Common myeloid progenitor, CD34-positive (primary cell): ENCODE data around the gene ELOVL6.
"Not testable (repeated sequence)": the region's sequence is repeated elsewhere in the genome, so short reads cannot be mapped to it uniquely, and the experiment has no call there.

Experiments used
- CTCF ChIA-PET: fragments of 350-600 bp; sonication (Branson Sonifier 250); formaldehyde crosslinking; loops from one replicate; lab custom pipeline; 2021; ENCODE audit warnings: antibody characterized with exemption; lab: Charles Lee
- POLR2A ChIA-PET: fragments of 350-600 bp; sonication (Branson Sonifier 250); formaldehyde crosslinking; loops from one replicate; lab custom pipeline; 2021; ENCODE audit warnings: antibody characterized with exemption; lab: Charles Lee
- DNase-seq, 3 donors: peaks; one replicate each; pipeline versions ENCODE4 v3.0.0 to v3.0.0-alpha.2; 2013
- H3K27ac ChIP-seq, 2 experiments: 1 replicate in 1 of 2; 2 replicates in 1 of 2; pipeline ENCODE4 v1.7.0; 2013; ENCODE audit warnings: inconsistent platforms in 2 of 2, low read length in 2 of 2, mild to moderate bottlenecking in 2 of 2, low read depth in 1 of 2, moderate library complexity in 1 of 2; ENCODE audit not compliant: severe bottlenecking in 2 of 2, insufficient read depth in 1 of 2, poor library complexity in 1 of 2
- H3K27me3 ChIP-seq, 5 experiments: replicated peaks in 2 of 5; 1 replicate in 3 of 5; 2 replicates in 2 of 5; pipeline versions ENCODE4 v1.6.1 to v1.7.0; 2013; ENCODE audit warnings: low read length in 4 of 5, mild to moderate bottlenecking in 2 of 5, moderate library complexity in 2 of 5, inconsistent platforms in 1 of 5; ENCODE audit not compliant: insufficient read depth in 5 of 5, control insufficient read depth in 4 of 5
- H3K36me3 ChIP-seq, 4 experiments: 1 replicate in 2 of 4; 2 replicates in 2 of 4; pipeline versions ENCODE4 v1.6.1 to v1.7.0; 2013; ENCODE audit warnings: low read length in 3 of 4, control low read depth in 1 of 4, mild to moderate bottlenecking in 1 of 4; ENCODE audit not compliant: control insufficient read depth in 4 of 4, insufficient read depth in 4 of 4
- H3K4me1 ChIP-seq, 4 experiments: 1 replicate in 3 of 4; 2 replicates in 1 of 4; pipeline versions ENCODE4 v1.6.1 to v1.7.1; 2013; ENCODE audit warnings: low read length in 3 of 4, mild to moderate bottlenecking in 3 of 4, control low read depth in 1 of 4, inconsistent platforms in 1 of 4, moderate library complexity in 1 of 4; ENCODE audit not compliant: control insufficient read depth in 4 of 4, insufficient read depth in 4 of 4; ENCODE audit errors: control extremely low read depth in 1 of 4
- H3K4me3 ChIP-seq, 7 experiments: 1 replicate in 4 of 7; 2 replicates in 3 of 7; pipeline versions ENCODE4 v1.5.1 to v1.7.0; 2013; ENCODE audit warnings: mild to moderate bottlenecking in 7 of 7, low read length in 6 of 7, moderate library complexity in 6 of 7, inconsistent platforms in 2 of 7, low read depth in 2 of 7, control low read depth in 1 of 7; ENCODE audit not compliant: insufficient read depth in 4 of 7, control insufficient read depth in 1 of 7; ENCODE audit errors: extremely low read depth in 1 of 7
- H3K9me3 ChIP-seq, 5 experiments: 1 replicate in 4 of 5; 2 replicates in 1 of 5; pipeline versions ENCODE4 v1.6.1 to v1.7.1; 2013; ENCODE audit warnings: low read length in 4 of 5, mild to moderate bottlenecking in 2 of 5, inconsistent platforms in 1 of 5, low read depth in 1 of 5, moderate library complexity in 1 of 5; ENCODE audit not compliant: control insufficient read depth in 4 of 5, insufficient read depth in 2 of 5; ENCODE audit errors: control extremely low read depth in 1 of 5
- WGBS: methylation state at CpG from one replicate; pipeline ENCODE4 v1.1.5; 2013; ENCODE audit not compliant: insufficient coverage; 5-methylcytosine and 5-hydroxymethylcytosine counted together

ELOVL6 gene

GRCh38 chr4:110087070-110087708 is 111.2 kb downstream of the ELOVL6 start:
- peak in 2 of 3 donors; percentile 11 to 23 for DNase-seq
- Histone ChIP-seq H3K4me3 (no peak overlapping the region), H3K36me3 (peaks cover 0 to 4% (median 0%) of the 10 kb centered on the region in 4 experiments), H3K9me3 (peaks cover 0 to 1% (median 0%) of the 10 kb centered on the region in 5 experiments), H3K4me1 (peaks cover 3 to 26% (median 13%) of the 10 kb centered on the region in 4 experiments), H3K27ac (no peak overlapping the region), H3K27me3 (no peaks in the 10 kb centered on the region)
- ChIA-PET CTCF (no interaction called here), POLR2A (no interaction called here)
- 95% methylated on average over 2 of the region's 4 CpGs for WGBS

- no peak overlapping the region for H3K27ac ChIP-seq
- peaks cover 0 to 4% (median 0%) of the 10 kb centered on the region in 4 experiments for H3K36me3 ChIP-seq
- H3K4me3 ChIP-seq = no peak overlapping the region
- H3K27me3 ChIP-seq = no peaks in the 10 kb centered on the region
- WGBS = 71% methylated on average over 1 of the region's 1 CpG
- ChIA-PET POLR2A (no interaction called here), CTCF (no interaction called here)
- peak; percentile 14 to 43 (median 31) for DNase-seq
- peaks cover 3 to 26% (median 13%) of the 10 kb centered on the region in 4 experiments for H3K4me1 ChIP-seq
- peaks cover 0 to 1% (median 0%) of the 10 kb centered on the region in 5 experiments for H3K9me3 ChIP-seq
Observed at GRCh38 chr4:110085131-110085530, 113.3 kb downstream of the ELOVL6 start.

- H3K27ac ChIP-seq = no peak overlapping the region
- peaks cover 0 to 4% (median 0%) of the 10 kb centered on the region in 4 experiments for H3K36me3 ChIP-seq
- POLR2A ChIA-PET = no interaction called here
- no peak overlapping the region for H3K4me3 ChIP-seq
- H3K4me1 ChIP-seq = peaks cover 3 to 23% (median 13%) of the 10 kb centered on the region in 4 experiments
- H3K9me3 ChIP-seq = peaks cover 0 to 1% (median 0%) of the 10 kb centered on the region in 5 experiments
- CTCF ChIA-PET = no interaction called here
- no CpG with 5 or more reads among the region's 3 CpGs for WGBS
- no peaks in the 10 kb centered on the region for H3K27me3 ChIP-seq
- DNase-seq = no peak
Observed at GRCh38 chr4:110084154-110084553, 114.3 kb downstream of the ELOVL6 start.

DNA sequence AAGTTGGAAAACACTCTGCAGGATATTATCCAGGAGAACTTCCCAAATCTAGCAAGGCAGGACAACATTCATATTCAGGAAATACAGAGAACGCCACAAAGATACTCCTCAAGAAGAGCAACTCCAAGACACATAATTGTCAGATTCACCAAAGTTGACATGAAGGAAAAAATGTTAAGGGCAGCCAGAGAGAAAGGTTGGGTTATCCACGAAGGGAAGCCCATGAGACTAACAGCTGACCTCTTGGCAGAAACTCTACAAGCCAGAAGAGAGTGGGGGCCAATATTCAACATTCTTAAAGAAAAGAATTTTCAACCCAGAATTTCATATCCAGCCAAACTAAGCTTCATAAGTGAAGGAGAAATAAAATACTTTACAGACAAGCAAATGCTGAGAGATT is 120.3 kb downstream of the ELOVL6 start:
- DNase-seq, H3K27ac ChIP-seq, H3K27me3 ChIP-seq, H3K9me3 ChIP-seq, H3K36me3 ChIP-seq, H3K4me3 ChIP-seq, H3K4me1 ChIP-seq, POLR2A ChIA-PET, CTCF ChIA-PET: not testable (repeated sequence)
- 100% methylated on average over 1 of the region's 2 CpGs for WGBS

- POLR2A ChIA-PET, H3K27me3 ChIP-seq, DNase-seq, H3K27ac ChIP-seq, CTCF ChIA-PET, H3K36me3 ChIP-seq, H3K9me3 ChIP-seq, H3K4me1 ChIP-seq, H3K4me3 ChIP-seq: not testable (repeated sequence)
- 100% methylated on average over 9 of the region's 11 CpGs for WGBS
Observed at GRCh38 chr4:110076828-110077227, 121.6 kb downstream of the ELOVL6 start.

GRCh38 chr4:110075891-110076290 is 122.5 kb downstream of the ELOVL6 start:
- Histone ChIP-seq H3K27me3 (no peaks in the 10 kb centered on the region), H3K4me3 (no peak overlapping the region), H3K27ac (no peak overlapping the region), H3K4me1 (no peaks in the 10 kb centered on the region), H3K9me3 (no peaks in the 10 kb centered on the region), H3K36me3 (peaks cover 0 to 9% (median 0%) of the 10 kb centered on the region in 4 experiments)
- WGBS = no CpG with 5 or more reads among the region's 1 CpG
- ChIA-PET CTCF (no interaction called here), POLR2A (no interaction called here)
- no peak for DNase-seq

DNA sequence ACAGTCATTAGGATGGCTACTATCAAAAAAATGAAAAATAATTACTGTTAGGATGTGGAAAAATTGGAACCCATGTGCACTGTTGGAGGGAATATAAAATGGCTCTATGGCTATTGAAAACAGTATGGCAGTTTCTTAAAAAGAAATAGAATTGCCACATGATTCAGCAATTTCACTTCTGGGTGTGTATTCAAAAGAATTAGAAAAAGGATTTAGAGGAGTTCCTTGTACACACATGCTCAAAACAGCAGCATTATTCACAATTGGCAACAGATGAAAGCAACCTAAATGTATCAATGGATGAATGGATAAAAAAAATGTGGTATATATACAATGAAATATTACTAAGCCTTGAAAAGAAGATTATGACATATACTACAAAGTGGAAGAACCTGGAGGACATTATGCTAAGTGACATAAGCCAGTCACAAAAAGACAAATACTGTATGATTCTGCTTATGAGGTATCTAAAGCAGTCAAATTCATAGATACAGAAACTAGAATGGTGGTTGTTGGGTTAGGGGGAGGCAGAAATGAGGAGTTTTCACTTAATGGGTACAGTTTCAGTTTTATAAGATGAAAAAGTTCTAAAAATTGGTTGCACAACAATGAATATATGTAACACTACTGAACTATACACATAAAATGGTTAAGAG is 123.2 kb downstream of the ELOVL6 start:
- ChIA-PET CTCF (no interaction called here), POLR2A (no interaction called here)
- peaks cover 0 to 9% (median 0%) of the 10 kb centered on the region in 4 experiments for H3K36me3 ChIP-seq
- DNase-seq = no peak
- no peaks in the 10 kb centered on the region for H3K9me3 ChIP-seq
- H3K4me3 ChIP-seq = no peak overlapping the region
- H3K27me3 ChIP-seq = no peaks in the 10 kb centered on the region
- no peak overlapping the region for H3K27ac ChIP-seq
- no peaks in the 10 kb centered on the region for H3K4me1 ChIP-seq
